ENCODE data around the gene CAVIN1.

- TF ChIP-seq CTCF (IDR thresholded peaks at IDR 0.05; ENCODE audit: borderline replicate concordance, extremely low read depth, low read length, poor library complexity, severe bottlenecking) (no peak), EZH2 (IDR thresholded peaks at IDR 0.05; ENCODE audit: borderline replicate concordance, low read depth, low read length, severe bottlenecking) (no peak)
These were observed 44.0 kb downstream of the CAVIN1 start for GRCh38 chr17:42378959-42379594.

Measured in DND-41 (cell line).